HCT116 (cell line): ENCODE data around the gene TARS1. TPM values are rescaled to one million over a fixed set of nuclear protein-coding genes. Genes with fewer than 3 reads are reported as not detected.

Experiments
- ATAC-seq: fragments of 200-7000 bp; cut with Tn5 transposase; 2 replicates; pipeline ENCODE4 v1.9.1; 2020; ENCODE audit warnings: mild to moderate bottlenecking, moderate library complexity
- BruUV-seq: library from RNA; stranded (reverse); fragments of 400-500 nt; replicated peaks from 2 replicates; lab custom pipeline; 2021; lab: Mats Ljungman, UMichigan
- CTCF ChIA-PET: fragments of 300-600 bp; sonication (Branson Sonifier 250); formaldehyde crosslinking; loops from one replicate; lab custom pipeline; 2021; ENCODE audit warnings: antibody characterized with exemption; lab: Charles Lee
- POLR2A ChIA-PET: fragments of 300-600, 350-600 bp; sonication (Branson Sonifier 250); formaldehyde crosslinking; loops from one replicate; lab custom pipeline; 2021; ENCODE audit warnings: antibody characterized with exemption; lab: Charles Lee
- RAD21 ChIA-PET, 2 experiments: fragments of 300-600 bp; sonication (Branson Sonifier 250); formaldehyde crosslinking; loops; one replicate each; lab custom pipeline; 2023; ENCODE audit warnings: low total read pairs in 2 of 2; ENCODE audit not compliant: uncharacterized antibody in 2 of 2, unreplicated experiment in 2 of 2, low non-redundant PET in 1 of 2; lab: Charles Lee
- DNase-seq: peaks from one replicate; pipeline ENCODE4 v3.0.0-alpha.2; 2010; ENCODE audit warnings: low read depth, low spot score
- H2AFZ ChIP-seq: fragments of 200-600 bp; shearing (Covaris generic), sonication (generic); 2 replicates; pipeline ENCODE4 v1.6.1; 2017; ENCODE audit warnings: low read depth, mixed run types, mixed read lengths, antibody characterized with exemption, low read length; ENCODE audit not compliant: poor library complexity, severe bottlenecking
- H3K27ac ChIP-seq: 2 replicates; pipeline ENCODE4 v1.5.1; 2012; ENCODE audit warnings: low read depth, low read length
- H3K27me3 ChIP-seq: fragments of 200-600 bp; sonication (generic); 2 replicates; pipeline ENCODE4 v1.6.1; 2016; ENCODE audit warnings: mixed run types, low read length, mixed read lengths; ENCODE audit not compliant: insufficient read depth
- H3K36me3 ChIP-seq, 2 experiments: fragments of 200-500 bp in 1 of 2; fragments of 200-600 bp in 1 of 2; sonication (Bioruptor generic) in 1 of 2; sonication (generic) in 1 of 2; 2 replicates each; pipeline versions ENCODE4 v1.5.1 to v1.6.1; 2014 to 2016; ENCODE audit warnings: low read length in 2 of 2, inconsistent platforms in 1 of 2, mixed read lengths in 1 of 2, mixed run types in 1 of 2; ENCODE audit not compliant: insufficient read depth in 2 of 2, control insufficient read depth in 1 of 2
- H3K4me1 ChIP-seq, 2 experiments: fragments of 200-600 bp in 1 of 2; sonication (generic) in 1 of 2; 2 replicates each; pipeline versions ENCODE4 v1.5.1 to v1.6.1; 2012 to 2017; ENCODE audit warnings: low read length in 2 of 2, inconsistent platforms in 1 of 2, mild to moderate bottlenecking in 1 of 2, mixed read lengths in 1 of 2, mixed run types in 1 of 2, moderate library complexity in 1 of 2; ENCODE audit not compliant: insufficient read depth in 2 of 2, control insufficient read depth in 1 of 2
- H3K4me2 ChIP-seq: fragments of 200-600 bp; sonication (generic); 2 replicates; pipeline ENCODE4 v1.6.1; 2017; ENCODE audit warnings: mixed run types, low read length, mixed read lengths
- H3K4me3 ChIP-seq, 2 experiments: fragments of 200-600 bp in 1 of 2; sonication (generic) in 1 of 2; replicated peaks in 1 of 2; 2 replicates each; pipeline ENCODE4 v1.5.1; 2011 to 2016; ENCODE audit warnings: low read length in 2 of 2, control low read depth in 1 of 2, low read depth in 1 of 2, mild to moderate bottlenecking in 1 of 2, mixed read lengths in 1 of 2, mixed run types in 1 of 2
- H3K79me2 ChIP-seq: fragments of 200-600 bp; sonication (generic); 2 replicates; pipeline ENCODE4 v1.6.1; 2017; ENCODE audit warnings: mild to moderate bottlenecking, mixed run types, low read length, moderate library complexity, mixed read lengths; ENCODE audit not compliant: insufficient read depth
- H3K9ac ChIP-seq: fragments of 200-600 bp; sonication (generic); 2 replicates; pipeline ENCODE4 v1.6.1; 2016; ENCODE audit warnings: low read length, mixed read lengths
- H3K9me2 ChIP-seq: fragments of 200-600 bp; sonication (generic), shearing (Covaris generic); 2 replicates; pipeline ENCODE4 v1.6.1; 2017; ENCODE audit warnings: mixed run types, mild to moderate bottlenecking, moderate library complexity; ENCODE audit not compliant: insufficient read depth
- H3K9me3 ChIP-seq, 2 experiments: fragments of 200-500 bp in 1 of 2; fragments of 200-600 bp in 1 of 2; sonication (Bioruptor generic) in 1 of 2; sonication (generic) in 1 of 2; 2 replicates each; pipeline ENCODE4 v1.6.1; 2014 to 2017; ENCODE audit warnings: low read length in 2 of 2, mixed read lengths in 2 of 2, inconsistent platforms in 1 of 2, low read depth in 1 of 2, mild to moderate bottlenecking in 1 of 2, mixed run types in 1 of 2, moderate library complexity in 1 of 2; ENCODE audit not compliant: control insufficient read depth in 1 of 2, insufficient read depth in 1 of 2
- H4K20me1 ChIP-seq: fragments of 200-600 bp; sonication (generic), shearing (Covaris generic); 2 replicates; pipeline ENCODE4 v1.6.1; 2017; ENCODE audit warnings: mixed run types, mild to moderate bottlenecking, moderate library complexity; ENCODE audit not compliant: insufficient read depth
- ATF3 ChIP-seq: IDR thresholded peaks from 2 replicates; pipeline ENCODE4 v1.6.1; 2012
- CBX3 ChIP-seq: IDR thresholded peaks from 2 replicates; pipeline ENCODE4 v1.6.1; 2012; ENCODE audit warnings: low read depth
- CEBPB ChIP-seq: IDR thresholded peaks from 2 replicates; pipeline ENCODE4 v1.6.1; 2012; ENCODE audit warnings: low read depth
- CTCF ChIP-seq, 3 experiments: fragments of 200-600 bp in 1 of 3; sonication (generic) in 1 of 3; IDR thresholded peaks in 2 of 3; conservative IDR thresholded peaks in 1 of 3; 2 replicates each; pipeline ENCODE4 v1.5.1; 2012 to 2017; ENCODE audit warnings: low read depth in 2 of 3, low read length in 2 of 3, antibody characterized with exemption in 1 of 3, borderline replicate concordance in 1 of 3, control low read depth in 1 of 3, mild to moderate bottlenecking in 1 of 3, mixed read lengths in 1 of 3, mixed run types in 1 of 3, moderate library complexity in 1 of 3; ENCODE audit not compliant: insufficient read depth in 1 of 3
- EGR1 ChIP-seq: IDR thresholded peaks from 2 replicates; pipeline ENCODE4 v1.6.1; 2012; ENCODE audit warnings: low read depth
- ELF1 ChIP-seq: IDR thresholded peaks from 2 replicates; pipeline ENCODE4 v1.6.1; 2012; ENCODE audit warnings: low read depth, borderline replicate concordance
- EZH2phosphoT487 ChIP-seq: fragments of 200-600 bp; IDR thresholded peaks from 2 replicates; pipeline ENCODE4 v1.6.1; 2018; ENCODE audit warnings: antibody characterized with exemption, borderline replicate concordance
- FOSL1 ChIP-seq: IDR thresholded peaks from 2 replicates; pipeline ENCODE4 v1.6.1; 2012; ENCODE audit warnings: low read depth
- JUND ChIP-seq: IDR thresholded peaks from 2 replicates; pipeline ENCODE4 v1.6.1; 2012
- MAX ChIP-seq: IDR thresholded peaks from 2 replicates; pipeline ENCODE4 v1.6.1; 2012
- REST ChIP-seq: IDR thresholded peaks from 2 replicates; pipeline ENCODE4 v1.6.1; 2012; ENCODE audit warnings: low read depth
- SIN3A ChIP-seq: IDR thresholded peaks from 2 replicates; pipeline ENCODE4 v1.6.1; 2012; ENCODE audit warnings: low read depth
- SP1 ChIP-seq: IDR thresholded peaks from 2 replicates; pipeline ENCODE4 v1.6.1; 2012; ENCODE audit warnings: low read depth
- YY1 ChIP-seq: IDR thresholded peaks from 2 replicates; pipeline ENCODE4 v1.6.1; 2011; ENCODE audit warnings: low read length, low read depth, moderate library complexity, mild to moderate bottlenecking; ENCODE audit not compliant: insufficient replicate concordance; ENCODE audit errors: extremely low read depth
- ZNF274 ChIP-seq: fragments of 200-500 bp; sonication (Bioruptor generic); IDR thresholded peaks from 2 replicates; pipeline ENCODE4 v1.6.1; 2014; ENCODE audit warnings: mild to moderate bottlenecking, low read depth, low read length, inconsistent platforms
- intact Hi-C: fragments of 100-400 bp; cut with micrococcal nuclease; formaldehyde crosslinking; loops from 2 replicates; pipeline ENCODE4 v1.10.0; 2022
- total RNA-seq: library from RNA; stranded (reverse); gene quantifications from one replicate; pipeline ENCODE4 v1.2.1, GENCODE V29; 2021; ENCODE audit not compliant: unreplicated experiment

The TARS1 gene
- total RNA-seq, 1 experiment from 2014 or later, result 291 TPM

- H3K4me3 ChIP-seq, result no peak overlapping the region
- no peaks in the 10 kb centered on the region for H3K36me3 ChIP-seq
- ChIA-PET CTCF (no interaction called here), POLR2A (no interaction called here), RAD21 (no interaction called here)
- no peak overlapping the region for H3K9ac ChIP-seq
- H3K4me2 ChIP-seq, result no peak overlapping the region
- no peaks in the 10 kb centered on the region for H4K20me1 ChIP-seq
- no peak for ATAC-seq
- no peaks in the 10 kb centered on the region for H3K27me3 ChIP-seq
- no peak overlapping the region for H2AFZ ChIP-seq
- no peaks in the 10 kb centered on the region for H3K9me3 ChIP-seq
- no peaks in the 10 kb centered on the region for H3K79me2 ChIP-seq
- no peaks in the 10 kb centered on the region for H3K9me2 ChIP-seq
- H3K27ac ChIP-seq, result no peak overlapping the region
- H3K4me1 ChIP-seq, result no peaks in the 10 kb centered on the region
- DNase-seq, result no peak
- no TSS peak for BruUV-seq
- intact Hi-C loops, result no loop called here
- TF ChIP-seq CEBPB (no peak), EGR1 (no peak), EZH2phosphoT487 (no peak), SP1 (no peak), SIN3A (no peak), YY1 (no peak), MAX (no peak), ATF3 (no peak)
Observed at GRCh38 chr5:33509036-33509435, 68.3 kb downstream of the TARS1 start.

- DNase-seq, result no peak
- H2AFZ ChIP-seq, result no peak overlapping the region
- POLR2A ChIA-PET, result no interaction called here
- no peaks in the 10 kb centered on the region for H3K36me3 ChIP-seq
- no peak for ATAC-seq
- no peaks in the 10 kb centered on the region; the same call in 1 of the 2 replicates for H3K27me3 ChIP-seq
- no peak overlapping the region for H3K4me2 ChIP-seq
- no peaks in the 10 kb centered on the region for H3K9me3 ChIP-seq
- no peak overlapping the region for H3K9ac ChIP-seq
- no TSS peak for BruUV-seq
- no peaks in the 10 kb centered on the region for H3K4me1 ChIP-seq
- H3K79me2 ChIP-seq, result no peaks in the 10 kb centered on the region
- H3K27ac ChIP-seq, result no peak overlapping the region
- CTCF ChIA-PET, result no interaction called here
- intact Hi-C loops, result no loop called here
- RAD21 ChIA-PET, result no interaction called here
- H4K20me1 ChIP-seq, result no peaks in the 10 kb centered on the region
- no peak overlapping the region for H3K4me3 ChIP-seq
- no peaks in the 10 kb centered on the region for H3K9me2 ChIP-seq
- TF ChIP-seq EZH2phosphoT487, result no peak
- TF ChIP-seq ELF1, result no peak
- TF ChIP-seq SP1, result no peak
- no peak for TF ChIP-seq JUND
- TF ChIP-seq FOSL1, result no peak
- no peak for TF ChIP-seq CBX3
- no peak for TF ChIP-seq CTCF (IDR thresholded peaks at IDR 0.05 in 2 of 3, conservative IDR thresholded peaks at IDR 0.05 in 1 of 3; ENCODE audit: borderline replicate concordance in 1 of 3, insufficient read depth in 1 of 3, low read depth in 2 of 3, low read length in 2 of 3)
- TF ChIP-seq ZNF274, result no peak
- TF ChIP-seq REST, result no peak
Observed at GRCh38 chr5:33513462-33514185, 72.9 kb downstream of the TARS1 start.
